ENCODE measurements around the gene QPRT.
"Not testable (repeated sequence)": the region's sequence is repeated elsewhere in the genome, so short reads cannot be mapped to it uniquely, and the experiment has no call there.

QPRT gene

DNA sequence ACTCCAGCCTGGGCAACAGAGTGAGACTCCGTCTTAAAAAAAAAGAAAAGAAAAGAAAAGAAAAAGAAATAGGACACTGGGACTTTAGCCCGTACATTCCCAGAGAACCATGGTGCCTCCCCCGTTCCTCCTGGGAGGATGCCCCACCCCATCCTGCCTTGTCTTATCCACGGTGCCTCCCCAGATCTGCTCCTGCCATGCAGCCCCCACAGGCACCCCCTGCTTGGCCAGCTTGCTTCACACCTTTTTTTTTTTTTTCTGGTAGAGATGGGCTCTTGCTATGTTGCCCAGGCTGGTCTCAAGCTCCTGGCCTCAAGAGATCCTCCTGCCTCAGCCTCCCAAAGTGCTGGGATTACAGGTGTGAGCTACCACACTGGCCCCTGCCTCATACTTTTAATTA, 67.5 kb downstream of the QPRT start:
- not testable (repeated sequence) for DNase-seq (ENCODE audit: low spot score)
